Measurements from ENCODE around the gene CREBBP.

The CREBBP gene

GRCh38 chr16:3774156-3774767, 106.3 kb downstream of the CREBBP start:
- POLR2A ChIA-PET = no interaction called here
- CTCF ChIA-PET = no interaction called here
- TF ChIP-seq ELF4 (IDR thresholded peaks at IDR 0.05) = no peak
- DNase-seq (ENCODE audit: extremely low spot score) = no peak

DNA sequence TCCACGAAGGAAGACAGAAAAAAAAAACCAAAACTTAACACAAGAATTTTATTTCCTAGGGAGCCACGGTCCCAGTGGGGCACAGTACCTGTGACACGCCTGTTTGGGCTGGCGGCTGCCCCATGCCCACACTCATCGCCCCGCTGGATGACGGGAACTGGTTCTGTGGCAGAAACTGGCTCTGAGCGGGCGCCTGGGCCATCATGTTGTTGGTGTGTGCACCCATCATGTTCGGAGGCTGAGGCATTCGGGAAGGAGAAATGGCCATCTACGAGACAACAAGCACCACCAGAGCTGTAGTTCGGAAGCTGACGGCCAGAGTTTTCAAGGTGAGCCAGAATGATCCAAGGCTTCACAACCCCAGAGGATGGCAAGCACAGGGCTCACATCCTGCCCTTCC, 106.8 kb downstream of the CREBBP start:
- ChIA-PET CTCF (no interaction called here), POLR2A (no interaction called here)
- TF ChIP-seq BHLHE40 (IDR thresholded peaks at IDR 0.05; ENCODE audit: borderline replicate concordance) = no peak
- DNase-seq (ENCODE audit: extremely low spot score) = no peak

DNA sequence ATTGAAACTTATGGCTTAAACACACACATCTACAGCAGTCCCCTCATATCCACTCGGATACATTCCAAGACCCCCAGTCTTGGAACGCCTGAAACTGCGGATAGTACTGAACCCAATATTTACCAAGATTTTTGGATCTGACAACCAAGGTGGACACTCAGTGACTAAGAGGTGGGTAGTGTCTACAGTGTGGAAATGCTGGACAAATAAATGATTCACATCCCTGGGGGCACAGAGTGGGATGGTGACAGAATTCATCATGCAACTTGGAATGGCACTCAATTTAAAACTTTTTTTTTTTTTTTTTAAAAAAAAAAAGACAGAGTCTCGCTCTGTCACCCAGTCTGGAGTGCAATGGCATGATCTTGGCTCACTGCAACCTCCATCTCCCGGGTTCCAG, 109.0 kb downstream of the CREBBP start:
- DNase-seq (ENCODE audit: extremely low spot score) = no peak
- CTCF ChIA-PET = interaction anchor here (0.6 kb wide), 1 partner anchor 213 kb away, joined by 6 read pairs; no protein-coding TSS in a partner anchor
- POLR2A ChIA-PET = no interaction called here
- TF ChIP-seq CTBP1 (IDR thresholded peaks at IDR 0.05; ENCODE audit: borderline replicate concordance) = no peak
- no peak for TF ChIP-seq PKNOX1 (IDR thresholded peaks at IDR 0.05)
- no peak for TF ChIP-seq FOXM1 (IDR thresholded peaks at IDR 0.05; ENCODE audit: borderline replicate concordance)
- TF ChIP-seq LEF1 (IDR thresholded peaks at IDR 0.05; ENCODE audit: borderline replicate concordance) = no peak
- TF ChIP-seq ARNT (IDR thresholded peaks at IDR 0.05) = no peak
- TF ChIP-seq FOXA1 (IDR thresholded peaks at IDR 0.05) = no peak

GRCh38 chr16:3770530-3770929, 110.0 kb downstream of the CREBBP start:
- no peak for DNase-seq (ENCODE audit: extremely low spot score)
- POLR2A ChIA-PET = no interaction called here
- CTCF ChIA-PET = no interaction called here
- TF ChIP-seq LEF1 (IDR thresholded peaks at IDR 0.05; ENCODE audit: borderline replicate concordance) (no peak), BHLHE40 (IDR thresholded peaks at IDR 0.05; ENCODE audit: borderline replicate concordance) (no peak), L3MBTL2 (conservative IDR thresholded peaks at IDR 0.05) (no peak), HDGF (IDR thresholded peaks at IDR 0.05; ENCODE audit: borderline replicate concordance) (no peak), FOXM1 (IDR thresholded peaks at IDR 0.05; ENCODE audit: borderline replicate concordance) (no peak), FOXK2 (IDR thresholded peaks at IDR 0.05) (no peak), CTBP1 (IDR thresholded peaks at IDR 0.05; ENCODE audit: borderline replicate concordance) (no peak), NFRKB (IDR thresholded peaks at IDR 0.05) (no peak), PKNOX1 (IDR thresholded peaks at IDR 0.05) (no peak), SP1 (IDR thresholded peaks at IDR 0.05) (no peak), ARNT (IDR thresholded peaks at IDR 0.05) (no peak), FOXA1 (IDR thresholded peaks at IDR 0.05) (no peak), TARDBP (IDR thresholded peaks at IDR 0.05) (no peak), ELF4 (IDR thresholded peaks at IDR 0.05) (no peak), SUZ12 (IDR thresholded peaks at IDR 0.05) (no peak)

DNA sequence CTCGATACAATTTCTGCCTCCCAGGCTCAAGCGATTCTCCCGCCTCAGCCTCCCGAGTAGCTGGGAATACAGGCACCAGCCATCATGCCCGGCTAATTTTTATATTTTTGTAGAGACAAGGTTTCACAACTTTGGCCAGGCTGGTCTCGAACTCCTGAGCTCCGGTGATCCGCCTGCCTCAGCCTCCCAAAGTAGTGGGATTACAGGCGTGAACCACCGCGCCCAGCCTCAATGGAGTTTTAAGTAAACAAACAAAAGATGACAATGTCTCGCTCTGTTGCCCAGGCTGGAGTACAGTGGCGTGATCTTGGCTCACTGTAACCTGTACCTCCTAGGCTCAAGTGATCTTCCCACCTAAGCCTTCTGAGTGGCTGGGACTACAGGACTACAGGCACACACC, 110.6 kb downstream of the CREBBP start:
- TF ChIP-seq ZNF384 (IDR thresholded peaks at IDR 0.05) = no peak
- CTCF ChIA-PET = no interaction called here
- no peak for DNase-seq (ENCODE audit: extremely low spot score)
- POLR2A ChIA-PET = no interaction called here

DNA sequence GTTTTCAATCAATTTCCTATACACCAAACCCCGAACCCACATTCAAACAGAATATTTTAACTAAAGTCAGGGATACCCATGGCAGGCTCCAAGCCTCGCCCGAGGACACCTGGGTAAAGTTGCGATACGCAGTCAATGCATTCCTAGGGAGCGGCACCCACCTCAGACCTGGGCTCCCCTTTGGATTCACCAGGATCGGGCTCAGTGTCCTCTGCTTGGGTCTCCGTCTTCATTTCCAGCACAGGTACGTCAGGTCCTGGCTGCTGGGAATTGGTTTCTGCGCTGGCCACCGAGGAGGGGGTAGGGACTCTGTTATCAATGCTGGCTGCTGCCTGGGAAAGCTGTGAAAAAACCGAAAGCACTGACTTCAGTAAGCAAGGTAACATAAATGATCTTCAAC, 111.5 kb downstream of the CREBBP start:
- POLR2A ChIA-PET = no interaction called here
- CTCF ChIA-PET = no interaction called here
- TF ChIP-seq ZNF384 (IDR thresholded peaks at IDR 0.05) (no peak), HDGF (IDR thresholded peaks at IDR 0.05; ENCODE audit: borderline replicate concordance) (no peak), LEF1 (IDR thresholded peaks at IDR 0.05; ENCODE audit: borderline replicate concordance) (no peak), ARNT (IDR thresholded peaks at IDR 0.05) (no peak), FOXA1 (IDR thresholded peaks at IDR 0.05) (no peak)
- DNase-seq (ENCODE audit: extremely low spot score) = no peak

DNA sequence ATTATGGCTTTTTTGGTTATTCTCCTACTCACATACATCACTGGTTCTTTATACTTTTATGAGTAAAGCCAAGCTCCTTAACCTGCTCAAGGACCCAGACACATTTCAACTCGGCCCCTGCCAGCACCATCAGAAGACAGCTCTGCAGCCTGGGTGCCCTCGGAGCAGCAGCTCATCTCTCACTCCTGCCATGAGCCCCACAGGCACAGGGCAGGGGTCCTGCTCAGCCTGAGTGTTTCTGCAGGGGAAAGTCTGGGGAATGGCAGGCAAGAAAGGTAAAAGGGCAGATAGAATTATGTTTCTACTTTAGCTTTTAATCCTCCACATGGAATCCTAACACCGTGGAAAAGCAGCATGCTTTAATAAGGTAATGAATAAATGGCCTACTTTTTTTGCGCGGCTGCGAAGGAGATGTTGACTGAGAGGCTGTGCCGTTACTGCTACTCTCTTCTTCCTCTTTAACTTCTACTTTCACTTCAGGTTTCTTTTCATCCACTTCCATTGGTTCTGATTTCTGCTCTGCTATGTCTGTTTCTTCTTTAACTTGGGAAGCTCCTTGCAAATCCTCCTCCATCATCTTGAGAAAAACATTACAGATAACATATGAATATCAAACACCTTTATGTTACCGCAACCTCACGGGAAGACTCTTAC, 113.1 kb downstream of the CREBBP start:
- DNase-seq (ENCODE audit: extremely low spot score) = no peak
- no peak for TF ChIP-seq ARNT (IDR thresholded peaks at IDR 0.05)
- no peak for TF ChIP-seq SUZ12 (IDR thresholded peaks at IDR 0.05)
- CTCF ChIA-PET = no interaction called here
- POLR2A ChIA-PET = no interaction called here

- DNase-seq (ENCODE audit: extremely low spot score) = no peak
- TF ChIP-seq BHLHE40 (IDR thresholded peaks at IDR 0.05; ENCODE audit: borderline replicate concordance) (no peak), ELF4 (IDR thresholded peaks at IDR 0.05) (no peak), NFRKB (IDR thresholded peaks at IDR 0.05) (no peak), L3MBTL2 (conservative IDR thresholded peaks at IDR 0.05) (no peak)
- ChIA-PET CTCF (no interaction called here), POLR2A (no interaction called here)
Observed at GRCh38 chr16:3766177-3766576, 114.3 kb downstream of the CREBBP start.

DNA sequence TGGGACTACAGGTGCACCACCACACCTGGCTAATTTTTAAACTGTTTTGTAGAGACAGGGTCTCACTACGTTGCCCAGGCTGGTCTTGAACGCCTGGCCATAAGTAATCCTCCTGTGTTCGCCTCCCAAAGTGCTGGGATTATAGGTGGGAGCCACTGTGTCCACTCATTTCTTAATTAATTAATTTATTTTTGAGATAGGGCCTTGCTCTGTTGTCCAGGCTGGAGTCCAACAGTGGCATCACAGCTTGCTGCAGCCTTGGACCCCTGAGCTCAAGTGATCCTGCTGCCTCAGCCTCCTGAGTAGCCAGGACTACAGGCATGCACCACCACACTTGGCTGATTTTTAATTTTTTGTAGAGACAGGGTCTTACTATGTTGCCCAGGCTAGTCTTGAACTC, 116.1 kb downstream of the CREBBP start:
- no peak for TF ChIP-seq ZNF384 (IDR thresholded peaks at IDR 0.05)
- ChIA-PET CTCF (no interaction called here), POLR2A (no interaction called here)
- no peak for DNase-seq (ENCODE audit: extremely low spot score)
